CD4-positive, alpha-beta memory T cell (primary cell): ENCODE measurements around the gene SMYD2. TPM values are rescaled to one million over a fixed set of nuclear protein-coding genes. Genes with fewer than 3 reads are reported as not detected.

Experiments used
- CTCF ChIA-PET: fragments of 350-600 bp; sonication (Branson Sonifier 250); formaldehyde crosslinking; loops from one replicate; lab custom pipeline; 2021; ENCODE audit warnings: inconsistent platforms; ENCODE audit not compliant: partially characterized antibody; lab: Charles Lee
- POLR2A ChIA-PET: fragments of 350-600 bp; sonication (Branson Sonifier 250); formaldehyde crosslinking; loops from one replicate; lab custom pipeline; 2021; ENCODE audit not compliant: partially characterized antibody; lab: Charles Lee
- DNase-seq, 5 donors: peaks; one replicate each; pipeline versions ENCODE4 v3.0.0 to v3.0.0-alpha.2; 2020 to 2022; ENCODE audit warnings: mixed read lengths in 1 of 5
- H3K27ac ChIP-seq: one replicate; pipeline ENCODE4 v1.7.0; 2013; ENCODE audit warnings: low read depth, low read length
- H3K27me3 ChIP-seq: 2 replicates; pipeline ENCODE4 v1.7.0; 2013; ENCODE audit warnings: mild to moderate bottlenecking, low read length, moderate library complexity; ENCODE audit not compliant: insufficient read depth
- H3K36me3 ChIP-seq: 2 replicates; pipeline ENCODE4 v1.7.0; 2013; ENCODE audit warnings: mild to moderate bottlenecking, low read length, moderate library complexity; ENCODE audit not compliant: insufficient read depth
- H3K4me1 ChIP-seq: 2 replicates; pipeline ENCODE4 v1.7.0; 2013; ENCODE audit warnings: mild to moderate bottlenecking, low read length, moderate library complexity; ENCODE audit not compliant: insufficient read depth
- H3K4me3 ChIP-seq, 2 donors: one replicate each; pipeline ENCODE4 v1.7.0; 2013; ENCODE audit warnings: low read length in 2 of 2, mild to moderate bottlenecking in 1 of 2
- H3K9me3 ChIP-seq, 2 donors: one replicate each; pipeline ENCODE4 v1.7.0; 2013; ENCODE audit warnings: low read length in 2 of 2, control low read depth in 1 of 2; ENCODE audit not compliant: control insufficient read depth in 1 of 2
- H3K27ac Mint-ChIP-seq, 7 donors: one replicate each; pipeline ENCODE4 v1.8.0; 2020 to 2021; ENCODE audit warnings: mixed read lengths in 7 of 7, mild to moderate bottlenecking in 6 of 7, inconsistent platforms in 3 of 7, moderate library complexity in 3 of 7
- H3K27me3 Mint-ChIP-seq, 2 donors: one replicate each; pipeline ENCODE4 v1.8.0; 2020 to 2021; ENCODE audit warnings: mixed read lengths in 2 of 2
- H3K36me3 Mint-ChIP-seq, 2 donors: one replicate each; pipeline ENCODE4 v1.8.0; 2020 to 2021; ENCODE audit warnings: mixed read lengths in 2 of 2, inconsistent platforms in 1 of 2, mild to moderate bottlenecking in 1 of 2
- H3K4me1 Mint-ChIP-seq, 4 donors: one replicate each; pipeline ENCODE4 v1.8.0; 2020 to 2021; ENCODE audit warnings: mixed read lengths in 4 of 4, mild to moderate bottlenecking in 1 of 4
- H3K4me3 Mint-ChIP-seq, 8 donors: one replicate each; pipeline ENCODE4 v1.8.0; 2020 to 2021; ENCODE audit warnings: mixed read lengths in 8 of 8, mild to moderate bottlenecking in 7 of 8, moderate library complexity in 6 of 8, inconsistent platforms in 3 of 8
- H3K9me3 Mint-ChIP-seq, 8 donors: one replicate each; pipeline ENCODE4 v1.8.0; 2020 to 2021; ENCODE audit warnings: mixed read lengths in 8 of 8, mild to moderate bottlenecking in 5 of 8, inconsistent platforms in 3 of 8, moderate library complexity in 1 of 8
- intact Hi-C: fragments of 100-400 bp; cut with micrococcal nuclease; formaldehyde crosslinking; loops from one replicate; pipeline ENCODE4 v1.15.1; 2023
- polyA plus RNA-seq, 2 donors: library from polyadenylated mRNA; unstranded; fragments of 300-500 nt; fragmentation: Illumina TruSeq; gene quantifications; one replicate each; pipeline ENCODE4 v1.2.3, GENCODE V29; 2021
- total RNA-seq, 2 experiments: library from RNA; stranded (reverse); gene quantifications; one replicate each; pipeline ENCODE4 v1.2.3, GENCODE V29; 2021

The SMYD2 gene
- total and polyA plus RNA-seq, 4 experiments from 2014 or later: 41.4 to 77.9 (median 44.0) TPM

DNA sequence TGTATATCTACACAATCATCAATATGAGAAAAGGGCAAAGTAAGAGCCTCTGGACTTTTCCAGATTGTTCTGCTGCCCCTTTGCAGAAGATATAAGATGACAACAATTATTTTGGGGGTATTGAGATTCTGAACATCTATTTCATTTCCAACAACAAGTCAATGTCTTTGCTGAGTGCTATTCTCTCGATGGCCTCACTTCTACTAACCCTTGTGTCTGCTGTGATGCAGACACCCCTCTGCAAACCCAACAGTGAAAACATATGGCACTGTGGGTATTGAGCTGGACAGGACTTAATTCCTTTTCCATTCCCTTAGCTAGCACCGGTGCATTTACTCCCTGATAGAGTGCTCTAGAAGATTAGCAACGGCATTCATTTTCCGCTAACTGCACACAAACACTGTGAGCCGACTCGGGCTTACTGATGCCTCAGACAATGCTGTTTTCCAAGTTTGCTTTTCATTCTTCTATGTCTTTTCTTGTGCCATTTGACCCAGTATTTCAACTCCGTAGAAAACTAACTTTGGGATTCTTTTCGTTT lies 33.4 kb upstream of the SMYD2 start:
- H3K27me3 Mint-ChIP-seq: peaks cover 18 to 21% of the 10 kb centered on the region in 2 donors
- no peak for DNase-seq
- Histone ChIP-seq H3K4me3 (no peak overlapping the region), H3K27ac (no peak overlapping the region), H3K9me3 (no peaks in the 10 kb centered on the region), H3K36me3 (no peaks in the 10 kb centered on the region), H3K27me3 (no peaks in the 10 kb centered on the region), H3K4me1 (no peaks in the 10 kb centered on the region)
- peaks cover 0 to under 1% (median 0%) of the 10 kb centered on the region in 8 donors for H3K9me3 Mint-ChIP-seq
- no peak overlapping the region for H3K4me3 Mint-ChIP-seq
- intact Hi-C loops: no loop called here
- H3K4me1 Mint-ChIP-seq: peaks cover 4 to 13% (median 7%) of the 10 kb centered on the region in 4 donors
- ChIA-PET CTCF (no interaction called here), POLR2A (no interaction called here)
- no peaks in the 10 kb centered on the region for H3K36me3 Mint-ChIP-seq
- no peak overlapping the region for H3K27ac Mint-ChIP-seq

DNA sequence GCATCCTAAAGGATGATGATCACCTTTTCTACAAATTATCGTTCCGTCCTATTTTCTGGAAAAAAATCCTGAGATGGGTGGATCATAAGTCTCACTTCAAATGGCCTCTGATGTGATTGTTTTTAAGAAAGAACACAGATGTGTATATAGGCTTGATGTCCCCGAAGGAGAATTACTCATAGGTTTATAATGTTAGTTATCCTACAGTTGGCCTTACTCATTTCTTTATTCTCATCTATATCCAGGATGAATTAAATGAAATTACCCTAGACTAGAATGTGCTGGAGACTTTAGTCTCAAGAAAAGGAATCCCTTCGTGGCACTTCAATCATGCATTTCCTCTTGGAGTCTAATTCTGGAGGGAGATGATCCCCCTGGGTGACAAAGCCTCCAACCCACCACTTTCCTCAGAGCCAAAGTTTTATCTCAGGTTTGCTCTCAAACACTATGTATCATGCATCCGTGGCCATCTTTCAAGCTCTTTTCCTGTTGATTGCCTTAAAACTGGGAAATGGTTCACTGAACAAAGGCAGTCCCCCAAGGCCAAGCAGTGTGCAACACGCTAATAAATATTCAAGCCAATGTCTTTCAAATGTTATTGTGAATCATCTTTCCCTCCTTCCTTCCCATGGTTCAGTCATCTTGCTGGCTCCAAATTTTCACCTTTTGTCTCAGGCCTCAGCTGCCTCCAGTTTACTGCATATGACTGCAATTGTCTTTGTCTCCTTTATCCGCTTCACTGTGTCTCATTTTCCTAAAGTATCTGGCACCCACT lies 32.5 kb upstream of the SMYD2 start:
- no peaks in the 10 kb centered on the region for H3K36me3 ChIP-seq
- H3K27me3 Mint-ChIP-seq: peaks cover 17 to 21% of the 10 kb centered on the region in 2 donors
- ChIA-PET CTCF (interaction anchor here (0.9 to 1.1 kb wide), 2 partner anchors 13 to 82 kb away, joined by 3 to 5 read pairs; no protein-coding TSS in a partner anchor), POLR2A (no interaction called here)
- no peak overlapping the region for H3K4me3 Mint-ChIP-seq
- H3K27ac ChIP-seq: no peak overlapping the region
- no peaks in the 10 kb centered on the region for H3K27me3 ChIP-seq
- H3K27ac Mint-ChIP-seq: no peak overlapping the region
- intact Hi-C loops: no loop called here
- H3K36me3 Mint-ChIP-seq: no peaks in the 10 kb centered on the region
- no peak for DNase-seq
- no peaks in the 10 kb centered on the region for H3K4me1 ChIP-seq
- no peak overlapping the region for H3K4me3 ChIP-seq
- no peaks in the 10 kb centered on the region for H3K9me3 Mint-ChIP-seq
- H3K9me3 ChIP-seq: no peaks in the 10 kb centered on the region
- peaks cover 4 to 13% (median 7%) of the 10 kb centered on the region in 4 donors for H3K4me1 Mint-ChIP-seq

- ChIA-PET POLR2A (no interaction called here), CTCF (interaction anchor here (0.9 to 1.2 kb wide), 3 partner anchors 11 to 81 kb away, joined by 3 to 5 read pairs (median 4); no protein-coding TSS in a partner anchor)
- Histone ChIP-seq H3K9me3 (no peaks in the 10 kb centered on the region), H3K36me3 (no peaks in the 10 kb centered on the region), H3K27me3 (no peaks in the 10 kb centered on the region), H3K4me1 (no peaks in the 10 kb centered on the region), H3K4me3 (no peak overlapping the region), H3K27ac (no peak overlapping the region)
- no peak for DNase-seq
- Mint-ChIP-seq H3K27ac (no peak overlapping the region), H3K36me3 (no peaks in the 10 kb centered on the region), H3K4me1 (peaks cover 4 to 11% (median 6%) of the 10 kb centered on the region in 4 donors), H3K9me3 (no peaks in the 10 kb centered on the region), H3K27me3 (peaks cover 16 to 21% of the 10 kb centered on the region in 2 donors), H3K4me3 (no peak overlapping the region)
- intact Hi-C loops: no loop called here
Observed at GRCh38 chr1:214249651-214250050, 31.3 kb upstream of the SMYD2 start.

- no peaks in the 10 kb centered on the region for H3K4me1 Mint-ChIP-seq
- intact Hi-C loops: no loop called here
- no peaks in the 10 kb centered on the region for H3K36me3 Mint-ChIP-seq
- DNase-seq: no peak
- H3K4me3 Mint-ChIP-seq: no peak overlapping the region
- no peaks in the 10 kb centered on the region for H3K36me3 ChIP-seq
- no peaks in the 10 kb centered on the region for H3K4me1 ChIP-seq
- no peak overlapping the region for H3K4me3 ChIP-seq
- ChIA-PET CTCF (interaction anchor here (2.5 to 13.9 kb wide), 2 partner anchors 10 to 79 kb away, joined by 31 to 787 read pairs; no protein-coding TSS in a partner anchor), POLR2A (no interaction called here)
- peaks cover 0 to 5% (median 2%) of the 10 kb centered on the region in 8 donors for H3K9me3 Mint-ChIP-seq
- H3K27ac Mint-ChIP-seq: no peak overlapping the region
- no peaks in the 10 kb centered on the region for H3K9me3 ChIP-seq
- H3K27me3 Mint-ChIP-seq: peaks cover 15 to 25% of the 10 kb centered on the region in 2 donors
- H3K27me3 ChIP-seq: no peaks in the 10 kb centered on the region
- H3K27ac ChIP-seq: no peak overlapping the region
Observed at GRCh38 chr1:214251354-214251753, 29.6 kb upstream of the SMYD2 start.

DNA sequence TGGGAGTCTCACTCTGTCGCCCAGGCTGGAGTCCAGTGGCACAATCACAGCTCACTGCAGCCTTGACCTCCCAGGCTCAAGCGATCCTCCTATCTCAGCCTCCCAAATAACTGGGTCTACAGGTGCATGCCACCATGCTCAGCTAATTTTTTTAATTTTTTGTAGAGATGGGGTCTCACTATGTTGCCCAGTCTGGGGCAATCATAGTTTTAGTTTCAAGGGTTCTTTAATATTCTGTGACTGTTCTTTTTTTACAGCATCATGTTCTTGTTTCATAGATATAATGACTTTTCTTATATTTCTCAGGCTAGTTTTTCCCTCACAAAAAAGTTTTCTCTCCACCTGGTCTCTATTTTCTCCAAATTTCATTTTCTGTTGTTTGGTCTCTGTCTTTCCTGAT lies 25.4 kb upstream of the SMYD2 start:
- DNase-seq: no peak
- Histone ChIP-seq H3K36me3 (no peaks in the 10 kb centered on the region), H3K27ac (no peak overlapping the region), H3K27me3 (peaks cover 4% of the 10 kb centered on the region), H3K4me1 (no peaks in the 10 kb centered on the region), H3K4me3 (no peak overlapping the region), H3K9me3 (no peaks in the 10 kb centered on the region)
- H3K4me3 Mint-ChIP-seq: no peak overlapping the region
- CTCF ChIA-PET: interaction anchor here (13.9 kb wide), 1 partner anchor 74 kb away, joined by 787 read pairs; no protein-coding TSS in a partner anchor
- peaks cover 0 to 1% (median 0%) of the 10 kb centered on the region in 4 donors for H3K4me1 Mint-ChIP-seq
- peaks cover 18 to 23% of the 10 kb centered on the region in 2 donors for H3K27me3 Mint-ChIP-seq
- peaks cover 0 to 10% (median 2%) of the 10 kb centered on the region in 8 donors for H3K9me3 Mint-ChIP-seq
- POLR2A ChIA-PET: no interaction called here
- intact Hi-C loops: no loop called here
- H3K27ac Mint-ChIP-seq: no peak overlapping the region
- no peaks in the 10 kb centered on the region for H3K36me3 Mint-ChIP-seq

- Mint-ChIP-seq H3K9me3 (peaks cover 0 to 10% (median 2%) of the 10 kb centered on the region in 8 donors), H3K27me3 (peaks cover 41 to 42% of the 10 kb centered on the region in 2 donors), H3K27ac (no peak overlapping the region), H3K4me3 (no peak overlapping the region), H3K4me1 (peaks cover 0 to 4% (median 0%) of the 10 kb centered on the region in 4 donors), H3K36me3 (no peaks in the 10 kb centered on the region)
- no peak overlapping the region for H3K27ac ChIP-seq
- peaks cover 5% of the 10 kb centered on the region for H3K4me1 ChIP-seq
- no peak overlapping the region for H3K4me3 ChIP-seq
- no peaks in the 10 kb centered on the region for H3K9me3 ChIP-seq
- POLR2A ChIA-PET: no interaction called here
- no peak for DNase-seq
- H3K36me3 ChIP-seq: no peaks in the 10 kb centered on the region
- CTCF ChIA-PET: interaction anchor here (1.1 to 13.9 kb wide), 6 partner anchors 13 to 369 kb away, joined by 3 to 787 read pairs (median 6); partner anchors contain the start of gene SMYD2
- peaks cover 19% of the 10 kb centered on the region for H3K27me3 ChIP-seq
- intact Hi-C loops: no loop called here
Observed at GRCh38 chr1:214259353-214259977, 21.5 kb upstream of the SMYD2 start.
